Activated naive CD8-positive, alpha-beta T cell treated with anti-CD3 and anti-CD28 coated beads, Interleukin-2, amount 50 U/mL, for 24 hours (primary cell): ENCODE measurements around the gene ZC3H10.
A peak's percentile ranks its signal among the peaks of the same experiment; 100 is the strongest.

ENCODE experiments used
- ATAC-seq: fragments of 150-1000 bp; cut with Tn5 transposase; one replicate; pipeline ENCODE4 v1.10.0; 2021
- DNase-seq: peaks from one replicate; pipeline ENCODE4 v3.0.0; 2021
- H3K27ac Mint-ChIP-seq: one replicate; pipeline ENCODE4 v1.8.0; 2021; ENCODE audit warnings: mild to moderate bottlenecking, mixed read lengths
- H3K27me3 Mint-ChIP-seq: one replicate; pipeline ENCODE4 v1.8.0; 2021; ENCODE audit warnings: mixed read lengths
- H3K36me3 Mint-ChIP-seq: one replicate; pipeline ENCODE4 v1.8.0; 2021; ENCODE audit warnings: low read depth, mixed read lengths
- H3K4me1 Mint-ChIP-seq: one replicate; pipeline ENCODE4 v1.8.0; 2021; ENCODE audit warnings: mixed read lengths
- H3K4me3 Mint-ChIP-seq: one replicate; pipeline ENCODE4 v1.8.0; 2021; ENCODE audit warnings: mild to moderate bottlenecking, moderate library complexity, mixed read lengths
- H3K9me3 Mint-ChIP-seq: one replicate; pipeline ENCODE4 v1.8.0; 2021; ENCODE audit warnings: mixed read lengths

ZC3H10 gene

DNA sequence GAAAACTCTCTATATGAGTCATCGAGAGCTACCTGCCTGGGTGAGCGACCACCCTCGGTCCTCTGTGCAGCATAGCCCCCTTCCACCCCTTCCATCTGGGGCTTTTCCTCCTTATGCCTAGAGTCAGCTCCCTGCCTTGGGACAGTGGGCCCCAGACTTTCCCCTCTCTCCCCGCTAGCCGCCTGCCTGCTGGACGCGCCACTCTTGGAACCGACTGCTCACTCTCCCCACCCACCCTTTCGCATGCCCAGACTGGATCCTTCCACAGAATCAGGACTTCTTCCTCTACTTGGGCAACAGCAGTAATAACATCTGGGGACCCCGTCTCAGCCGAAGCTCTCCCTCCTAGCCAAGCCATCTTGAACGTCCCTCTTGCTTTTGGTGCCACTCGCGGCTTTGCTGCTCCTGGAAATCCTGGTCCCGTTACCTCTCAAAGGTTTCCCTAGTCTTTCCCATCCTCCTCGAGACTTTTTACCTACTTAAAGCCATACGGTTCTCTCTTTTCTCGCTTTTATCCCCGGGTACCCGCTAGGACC is 10.7 kb downstream of the ZC3H10 start:
- peaks cover 65% of the 10 kb centered on the region for H3K4me1 Mint-ChIP-seq
- ATAC-seq (no peak), DNase-seq (peak; percentile 53)
- H3K36me3 Mint-ChIP-seq: peaks cover 44% of the 10 kb centered on the region
- H3K27ac Mint-ChIP-seq: peak overlapping the region; percentile 90
- no peaks in the 10 kb centered on the region for H3K27me3 Mint-ChIP-seq
- peak overlapping the region; percentile 93 for H3K4me3 Mint-ChIP-seq
- no peaks in the 10 kb centered on the region for H3K9me3 Mint-ChIP-seq

DNA sequence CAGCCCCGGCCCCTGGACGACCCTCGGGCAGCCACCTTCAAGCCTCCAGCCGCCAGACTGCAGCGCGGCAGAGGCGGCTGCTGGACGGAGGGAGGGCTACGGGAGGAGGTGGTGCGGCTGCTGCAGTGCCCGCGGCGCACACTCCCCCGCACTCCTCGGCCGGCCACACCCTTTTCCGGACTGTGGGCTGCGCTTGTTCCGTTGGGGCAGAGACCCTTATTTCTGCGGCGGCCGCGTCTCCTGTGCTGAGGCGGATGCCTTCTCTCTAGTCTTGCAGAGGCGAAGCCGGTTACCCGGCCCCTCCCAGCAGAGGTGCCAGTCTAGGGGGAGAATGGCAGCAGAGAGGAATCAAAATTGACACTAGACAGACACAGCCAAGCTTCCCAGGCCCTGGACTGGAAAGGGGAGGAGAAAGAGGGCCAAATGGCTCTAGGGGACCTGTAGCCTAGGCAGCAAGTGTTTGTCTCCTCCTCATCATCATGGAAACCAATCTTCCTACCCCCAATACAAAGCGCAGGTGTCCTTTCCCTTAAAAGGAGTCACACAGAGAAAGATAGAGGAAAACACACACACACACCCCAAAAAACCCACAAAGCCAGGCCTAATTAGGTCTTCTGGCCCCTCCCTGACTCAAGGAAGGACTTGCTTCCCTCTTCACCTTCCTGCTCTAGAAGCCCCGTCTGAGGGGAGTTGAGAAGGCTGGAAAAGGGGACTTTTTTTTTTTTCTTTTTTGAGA is 11.3 kb downstream of the ZC3H10 start:
- peaks cover 50% of the 10 kb centered on the region for H3K36me3 Mint-ChIP-seq
- no peaks in the 10 kb centered on the region for H3K27me3 Mint-ChIP-seq
- peak overlapping the region; percentile 93 for H3K4me3 Mint-ChIP-seq
- ATAC-seq (peak; percentile 34), DNase-seq (peak; percentile 81)
- peaks cover 66% of the 10 kb centered on the region for H3K4me1 Mint-ChIP-seq
- no peaks in the 10 kb centered on the region for H3K9me3 Mint-ChIP-seq
- peak overlapping the region; percentile 90 for H3K27ac Mint-ChIP-seq

DNA sequence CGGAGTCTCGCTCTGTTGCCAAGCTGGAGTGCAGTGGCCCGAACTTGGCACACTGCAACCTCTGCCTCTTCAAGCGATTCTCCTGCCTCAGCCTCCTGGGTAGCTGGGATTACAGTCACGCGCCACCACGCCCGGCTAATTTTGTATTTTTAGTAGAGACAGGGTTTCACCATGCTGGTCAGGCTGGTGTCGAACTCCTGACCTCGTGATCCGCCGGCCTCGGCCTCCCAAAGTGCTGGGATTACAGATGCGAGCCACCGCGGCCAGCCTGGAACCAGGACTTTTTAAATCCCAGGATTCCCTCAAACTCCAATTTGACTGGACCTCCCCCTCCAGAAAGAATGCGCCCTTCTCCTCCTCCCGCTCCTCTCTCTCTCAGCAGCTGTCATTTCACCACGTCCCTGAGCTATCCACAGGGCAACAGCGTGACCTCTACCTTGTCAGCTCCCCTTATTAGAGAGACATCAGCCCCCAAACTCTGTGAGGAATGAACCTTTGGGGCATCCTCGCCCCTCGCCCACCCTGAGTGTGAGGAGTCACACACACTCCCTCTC is 12.0 kb downstream of the ZC3H10 start:
- H3K9me3 Mint-ChIP-seq: no peaks in the 10 kb centered on the region
- ATAC-seq: no peak
- H3K4me3 Mint-ChIP-seq: peak overlapping the region; percentile 93
- H3K36me3 Mint-ChIP-seq: peaks cover 52% of the 10 kb centered on the region
- no peaks in the 10 kb centered on the region for H3K27me3 Mint-ChIP-seq
- peak overlapping the region; percentile 90 for H3K27ac Mint-ChIP-seq
- H3K4me1 Mint-ChIP-seq: peaks cover 65% of the 10 kb centered on the region
- DNase-seq: no peak

DNA sequence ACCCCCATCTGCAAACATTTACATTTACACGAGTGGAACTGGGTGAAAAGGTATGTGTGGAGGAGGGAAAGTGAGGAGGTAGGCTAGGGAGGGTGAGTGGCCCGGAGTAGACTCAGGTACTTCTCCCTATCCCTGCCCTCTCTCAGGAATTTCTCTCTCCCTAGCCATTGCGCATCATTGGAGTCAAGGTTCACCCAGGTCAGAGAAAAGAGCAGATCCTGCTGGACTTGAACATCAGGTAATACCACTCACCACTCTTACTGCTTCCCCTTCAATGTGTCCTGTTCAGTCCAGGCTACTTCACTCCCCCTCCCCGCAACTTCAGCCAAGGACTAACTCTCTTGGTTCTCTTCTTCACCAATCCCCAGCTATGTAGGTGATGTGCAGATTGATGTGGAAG is 12.8 kb downstream of the ZC3H10 start:
- Mint-ChIP-seq H3K4me3 (peak overlapping the region; percentile 93), H3K27ac (peak overlapping the region; percentile 90)
- DNase-seq: no peak

DNA sequence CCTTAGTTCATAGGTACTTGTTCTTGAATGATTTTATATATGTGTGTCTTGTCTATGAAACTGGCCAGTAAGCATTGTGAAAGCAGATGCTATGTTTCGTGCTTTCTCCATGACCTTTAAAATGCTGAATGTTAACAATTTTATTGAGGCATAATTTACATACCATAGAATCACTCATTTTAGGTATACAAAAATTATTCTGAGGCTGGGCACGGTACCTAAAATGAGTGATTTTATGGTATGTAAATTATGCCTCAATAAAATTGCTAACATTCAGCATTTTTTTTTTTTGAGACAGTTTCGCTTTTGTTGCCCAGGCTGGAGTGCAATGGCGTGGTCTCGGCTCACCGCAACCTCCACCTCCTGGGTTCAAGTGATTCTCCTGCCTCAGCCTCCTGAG is 16.8 kb downstream of the ZC3H10 start:
- peaks cover 65% of the 10 kb centered on the region for H3K4me1 Mint-ChIP-seq
- H3K4me3 Mint-ChIP-seq: no peak overlapping the region
- H3K9me3 Mint-ChIP-seq: no peaks in the 10 kb centered on the region
- ATAC-seq (no peak), DNase-seq (no peak)
- peaks cover 85% of the 10 kb centered on the region for H3K36me3 Mint-ChIP-seq
- H3K27me3 Mint-ChIP-seq: no peaks in the 10 kb centered on the region
- H3K27ac Mint-ChIP-seq: no peak overlapping the region

More for the DNA sequence above, 12.8 kb downstream of the ZC3H10 start:
- Mint-ChIP-seq H3K9me3 (no peaks in the 10 kb centered on the region), H3K27me3 (no peaks in the 10 kb centered on the region), H3K4me1 (peaks cover 65% of the 10 kb centered on the region), H3K36me3 (peaks cover 55% of the 10 kb centered on the region)
- no peak for ATAC-seq

DNA sequence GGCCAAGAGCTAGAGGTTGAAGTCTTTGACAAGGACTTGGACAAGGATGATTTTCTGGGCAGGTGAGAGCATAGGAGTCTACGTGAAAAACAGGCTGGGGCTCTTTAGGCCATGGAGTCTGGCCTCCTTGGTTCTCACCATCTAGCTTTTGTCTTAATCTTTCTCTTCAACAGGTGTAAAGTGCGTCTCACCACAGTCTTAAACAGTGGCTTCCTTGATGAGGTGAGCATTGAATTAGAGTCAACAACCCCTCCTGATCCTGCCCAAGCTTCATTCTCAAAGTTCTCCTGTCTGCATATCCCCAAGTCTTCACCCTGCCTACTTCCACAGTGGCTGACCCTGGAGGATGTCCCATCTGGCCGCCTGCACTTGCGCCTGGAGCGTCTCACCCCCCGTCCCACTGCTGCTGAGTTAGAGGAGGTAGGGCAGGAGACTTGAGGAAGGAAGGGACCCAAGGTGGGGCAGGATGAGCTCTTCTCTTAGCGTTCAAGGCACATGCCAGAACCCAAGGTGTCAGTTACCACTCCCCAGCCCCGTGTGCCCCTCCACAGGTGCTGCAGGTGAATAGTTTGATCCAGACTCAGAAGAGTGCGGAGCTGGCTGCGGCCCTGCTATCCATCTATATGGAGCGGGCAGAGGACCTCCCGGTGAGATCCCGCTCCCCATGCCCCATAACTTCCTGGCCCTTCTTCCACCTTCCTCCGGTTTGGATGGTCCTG is 19.9 kb downstream of the ZC3H10 start:
- no peak for ATAC-seq
- no peak for DNase-seq
- no peak overlapping the region for H3K4me3 Mint-ChIP-seq
- peaks cover 77% of the 10 kb centered on the region for H3K36me3 Mint-ChIP-seq
- H3K27ac Mint-ChIP-seq: peak overlapping the region; percentile 7
- H3K27me3 Mint-ChIP-seq: no peaks in the 10 kb centered on the region
- H3K9me3 Mint-ChIP-seq: no peaks in the 10 kb centered on the region
- peaks cover 50% of the 10 kb centered on the region for H3K4me1 Mint-ChIP-seq

DNA sequence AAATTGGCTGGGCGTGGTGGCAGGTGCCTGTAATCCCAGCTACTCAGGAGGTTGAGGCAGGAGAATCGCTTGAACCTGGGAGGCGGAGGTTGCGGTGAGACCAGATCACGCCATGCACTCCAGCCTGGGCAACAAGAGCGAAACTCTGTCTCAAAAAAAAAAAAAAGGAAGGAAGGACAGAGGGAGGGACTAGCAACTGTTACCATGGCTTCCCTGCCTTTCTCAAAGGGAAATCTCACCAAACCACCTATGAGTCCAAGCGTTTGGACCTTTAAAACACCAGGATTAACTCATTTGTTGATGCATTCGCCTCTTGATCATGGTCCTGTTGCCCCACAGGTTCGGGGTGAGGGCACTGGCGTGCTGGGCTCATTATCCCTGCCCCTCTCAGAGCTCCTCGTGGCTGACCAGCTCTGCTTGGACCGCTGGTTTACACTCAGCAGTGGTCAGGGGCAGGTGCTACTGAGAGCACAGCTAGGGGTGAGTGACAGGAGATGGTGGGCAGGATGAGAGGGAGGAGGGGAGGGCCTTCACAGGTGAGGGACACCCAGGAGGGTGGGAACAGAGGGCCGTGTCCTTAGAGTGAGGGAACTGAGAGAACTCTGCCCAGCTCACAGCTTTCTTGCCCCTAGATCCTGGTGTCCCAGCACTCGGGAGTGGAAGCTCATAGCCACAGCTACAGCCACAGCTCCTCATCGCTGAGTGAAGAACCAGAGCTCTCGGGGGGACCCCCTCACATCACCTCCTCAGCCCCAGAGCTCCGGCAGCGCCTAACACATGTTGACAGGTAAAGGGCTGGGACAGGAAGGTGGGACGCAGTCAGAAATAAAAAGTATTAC is 24.1 kb downstream of the ZC3H10 start:
- H3K9me3 Mint-ChIP-seq: no peaks in the 10 kb centered on the region
- no peaks in the 10 kb centered on the region for H3K27me3 Mint-ChIP-seq
- H3K36me3 Mint-ChIP-seq: peaks cover 69% of the 10 kb centered on the region
- ATAC-seq (no peak), DNase-seq (no peak)
- peaks cover 30% of the 10 kb centered on the region for H3K4me1 Mint-ChIP-seq
- H3K27ac Mint-ChIP-seq: no peak overlapping the region
- H3K4me3 Mint-ChIP-seq: no peak overlapping the region

DNA sequence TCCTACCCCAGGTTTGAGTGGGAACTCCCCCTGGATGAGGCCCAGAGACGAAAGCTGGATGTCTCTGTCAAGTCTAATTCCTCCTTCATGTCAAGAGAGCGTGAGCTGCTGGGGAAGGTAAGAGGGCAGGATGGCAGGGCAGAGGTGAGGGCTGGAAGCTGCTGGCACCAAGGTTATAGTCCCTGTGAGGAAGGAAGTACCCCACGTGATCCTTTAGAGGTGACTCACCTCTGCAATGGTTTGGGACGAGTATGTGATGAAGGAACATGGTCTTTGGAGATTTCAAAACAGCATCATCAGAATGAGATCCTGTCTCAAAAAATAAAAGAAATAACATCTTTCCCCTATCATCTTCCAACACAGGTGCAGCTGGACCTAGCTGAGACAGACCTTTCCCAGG is 25.2 kb downstream of the ZC3H10 start:
- peak; percentile 53 for ATAC-seq

DNA sequence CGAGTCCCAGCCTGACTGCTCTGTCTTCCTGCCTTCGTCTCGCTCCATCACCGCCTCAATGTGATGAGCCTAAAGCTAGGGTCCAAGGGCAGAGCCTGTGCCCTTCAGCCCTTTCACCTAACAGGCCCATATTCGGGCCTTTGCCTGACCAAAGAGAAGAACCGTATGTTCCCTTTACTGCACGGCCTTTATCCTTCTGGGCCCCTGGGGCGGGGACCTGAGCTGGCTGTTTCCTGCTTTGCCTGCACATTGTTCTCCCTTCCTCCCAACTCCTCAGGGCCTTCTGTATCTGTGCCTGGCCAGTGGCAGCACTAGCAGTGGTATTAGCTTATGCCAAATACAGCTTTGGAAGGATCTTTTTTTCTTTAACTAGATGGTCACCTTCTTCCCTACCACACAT is 25.8 kb downstream of the ZC3H10 start:
- H3K9me3 Mint-ChIP-seq: no peaks in the 10 kb centered on the region
- no peaks in the 10 kb centered on the region for H3K27me3 Mint-ChIP-seq
- H3K4me1 Mint-ChIP-seq: peaks cover 16% of the 10 kb centered on the region
- H3K4me3 Mint-ChIP-seq: no peak overlapping the region
- H3K27ac Mint-ChIP-seq: peak overlapping the region; percentile 68
- DNase-seq (no peak), ATAC-seq (no peak)
- H3K36me3 Mint-ChIP-seq: peaks cover 52% of the 10 kb centered on the region

More for the DNA sequence above, 25.2 kb downstream of the ZC3H10 start:
- Mint-ChIP-seq H3K36me3 (peaks cover 59% of the 10 kb centered on the region), H3K4me3 (no peak overlapping the region), H3K4me1 (peaks cover 22% of the 10 kb centered on the region), H3K27ac (peak overlapping the region; percentile 68), H3K9me3 (no peaks in the 10 kb centered on the region), H3K27me3 (no peaks in the 10 kb centered on the region)
- DNase-seq: no peak

DNA sequence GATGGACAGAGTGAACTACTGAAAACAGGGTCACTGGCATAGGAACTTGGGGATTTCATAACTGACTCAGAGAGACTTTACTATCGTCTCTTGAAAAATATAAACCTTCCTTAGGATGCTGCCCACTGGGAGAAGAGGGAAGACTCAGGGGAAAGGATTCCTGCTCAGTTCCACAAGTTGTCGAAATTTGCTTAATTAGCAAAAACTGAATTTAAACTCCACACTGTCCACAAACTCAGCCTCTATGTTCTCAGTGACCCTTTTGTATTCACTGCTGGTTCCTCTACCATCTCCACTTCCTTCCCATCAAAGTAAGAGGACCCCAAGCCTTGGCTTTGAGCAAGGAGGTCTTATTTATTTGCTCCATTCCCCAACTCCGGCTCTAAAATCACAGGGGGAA is 27.2 kb downstream of the ZC3H10 start:
- H3K27me3 Mint-ChIP-seq: no peaks in the 10 kb centered on the region
- ATAC-seq (no peak), DNase-seq (no peak)
- H3K36me3 Mint-ChIP-seq: peaks cover 43% of the 10 kb centered on the region
- H3K9me3 Mint-ChIP-seq: no peaks in the 10 kb centered on the region
- H3K4me1 Mint-ChIP-seq: peaks cover 17% of the 10 kb centered on the region
- H3K4me3 Mint-ChIP-seq: no peak overlapping the region
- no peak overlapping the region for H3K27ac Mint-ChIP-seq

DNA sequence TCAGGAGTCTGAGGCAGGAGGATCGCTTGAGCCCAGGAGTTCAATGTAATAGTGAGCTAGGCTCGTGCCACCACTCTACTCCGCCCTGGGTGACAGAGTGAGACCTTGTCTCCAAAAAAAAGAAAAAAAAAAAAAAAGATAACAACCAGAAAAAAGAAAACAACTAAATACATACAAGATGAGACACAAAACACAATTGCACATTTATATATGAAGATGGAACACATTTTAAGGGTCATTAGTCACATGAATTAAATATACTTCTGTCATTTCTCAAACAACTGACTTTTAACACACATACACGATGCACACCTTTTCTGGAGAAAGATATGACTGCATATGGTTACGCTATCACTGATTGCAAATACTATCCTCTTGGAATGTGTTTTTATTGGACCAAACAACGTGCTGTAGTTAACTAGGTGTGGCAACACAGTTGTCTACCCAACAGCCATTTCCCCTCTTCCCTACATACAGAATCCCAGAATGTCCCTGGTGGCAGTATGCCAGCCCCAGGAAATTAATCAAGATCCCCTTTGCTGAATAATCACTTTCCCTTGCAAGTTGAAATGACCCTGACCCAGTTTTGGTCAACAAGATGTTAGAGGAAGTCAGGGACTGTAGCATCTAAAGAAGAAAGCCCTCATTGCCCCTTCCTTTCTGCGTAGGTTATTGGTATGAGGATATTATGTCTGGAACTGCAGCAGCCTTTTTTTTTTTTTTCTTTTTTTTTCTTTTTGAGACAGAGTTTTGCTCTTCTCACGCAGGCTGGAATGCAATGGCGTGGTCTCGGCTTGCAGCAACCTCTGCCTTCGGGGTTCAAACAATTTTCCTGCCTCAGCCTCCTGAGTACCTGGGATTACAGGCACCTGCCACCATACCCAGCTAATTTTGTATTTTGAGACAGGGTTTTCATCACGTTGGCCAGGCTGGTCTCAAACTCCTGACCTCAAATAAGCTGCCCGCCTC is 28.7 kb downstream of the ZC3H10 start:
- Mint-ChIP-seq H3K36me3 (peaks cover 32% of the 10 kb centered on the region), H3K4me1 (peaks cover 31% of the 10 kb centered on the region), H3K4me3 (no peak overlapping the region), H3K27ac (no peak overlapping the region), H3K27me3 (no peaks in the 10 kb centered on the region), H3K9me3 (no peaks in the 10 kb centered on the region)
- ATAC-seq (no peak), DNase-seq (no peak)

DNA sequence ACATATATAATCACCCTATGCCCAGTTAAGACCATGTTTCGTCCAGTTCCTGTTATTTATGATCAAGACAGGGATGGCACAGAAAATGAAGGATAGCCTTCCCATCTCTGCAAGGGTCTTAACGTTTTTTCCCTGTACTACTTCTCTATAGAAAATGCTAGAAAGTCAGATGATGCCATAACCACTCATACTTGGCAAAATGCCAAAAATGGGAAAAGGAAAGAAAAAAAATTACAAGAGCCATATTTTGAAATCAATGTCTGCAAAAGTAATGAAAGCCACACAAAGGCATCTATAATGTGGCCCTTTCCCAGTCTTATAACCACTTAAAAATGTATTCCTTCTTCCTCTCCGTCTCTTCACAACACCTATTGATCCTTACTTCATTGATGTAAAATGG is 32.5 kb downstream of the ZC3H10 start:
- no peak for ATAC-seq
- no peak for DNase-seq
- H3K9me3 Mint-ChIP-seq: no peaks in the 10 kb centered on the region
- H3K4me3 Mint-ChIP-seq: peak overlapping the region; percentile 85
- peaks cover 36% of the 10 kb centered on the region for H3K4me1 Mint-ChIP-seq
- peaks cover 6% of the 10 kb centered on the region for H3K36me3 Mint-ChIP-seq
- H3K27ac Mint-ChIP-seq: peak overlapping the region; percentile 98
- no peaks in the 10 kb centered on the region for H3K27me3 Mint-ChIP-seq

DNA sequence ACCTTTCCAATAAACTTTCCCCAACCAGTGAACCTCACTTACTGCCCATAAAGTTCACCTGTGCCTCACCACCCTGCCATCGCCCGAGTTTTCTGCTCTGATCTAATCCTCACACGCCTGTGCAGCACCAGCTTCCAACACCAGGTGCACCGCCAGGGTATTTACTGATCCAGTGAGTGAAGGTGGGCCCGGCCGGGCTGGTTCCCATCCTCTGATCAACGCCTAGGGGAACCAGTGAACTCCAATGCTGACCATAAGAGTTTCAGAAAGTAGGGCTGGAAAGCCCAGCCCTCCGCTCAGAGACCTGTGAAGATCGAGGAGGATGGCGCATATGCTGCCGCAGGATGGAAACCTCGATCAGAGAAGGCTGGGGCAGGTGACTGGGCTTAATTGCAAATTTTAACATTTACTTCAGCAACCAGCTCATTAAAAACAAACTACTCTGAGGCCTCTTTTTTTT is 33.6 kb downstream of the ZC3H10 start:
- Mint-ChIP-seq H3K36me3 (peaks cover 8% of the 10 kb centered on the region), H3K4me3 (peak overlapping the region; percentile 85), H3K27ac (peak overlapping the region; percentile 98), H3K4me1 (peaks cover 39% of the 10 kb centered on the region), H3K27me3 (no peaks in the 10 kb centered on the region), H3K9me3 (no peaks in the 10 kb centered on the region)
- DNase-seq: peak; percentile 74
- peak; percentile 72 for ATAC-seq
